H1 (cell line): ENCODE results near the gene RPP25L. TPM values are rescaled to one million over a fixed set of nuclear protein-coding genes. Genes with fewer than 3 reads are reported as not detected.

Experiments
- ATF2 ChIP-seq: IDR thresholded peaks from 2 replicates; pipeline ENCODE4 v1.6.1; 2012; ENCODE audit warnings: low read length, inconsistent platforms
- MAFK ChIP-seq: IDR thresholded peaks from 2 replicates; pipeline ENCODE4 v1.6.1; 2012; ENCODE audit warnings: low read depth, mild to moderate bottlenecking, improper control_type of control experiment, low read length
- RNF2 ChIP-seq: fragments of 200-900, 300-1000 bp; sonication (generic); IDR thresholded peaks from 2 replicates; pipeline ENCODE4 v1.7.1; 2016; ENCODE audit warnings: borderline replicate concordance, low read depth, mild to moderate bottlenecking, antibody characterized with exemption, low read length; ENCODE audit not compliant: poor library complexity, severe bottlenecking; ENCODE audit errors: missing control alignments
- SIN3A ChIP-seq, 2 experiments: IDR thresholded peaks in 1 of 2; conservative IDR thresholded peaks in 1 of 2; 2 replicates each; pipeline ENCODE4 v1.6.1; 2011 to 2012; ENCODE audit warnings: low read length in 2 of 2, improper control_type of control experiment in 1 of 2, low read depth in 1 of 2, mild to moderate bottlenecking in 1 of 2
- TAF1 ChIP-seq: IDR thresholded peaks from 2 replicates; pipeline ENCODE4 v1.6.1; 2011; ENCODE audit warnings: mild to moderate bottlenecking, low read depth, low read length
- polyA plus RNA-seq, 7 experiments: library from polyadenylated mRNA; depleted of rRNA in 3 of 7; stranded (reverse) in 5 of 7; unstranded in 2 of 7; fragments of >200 nt in 5 of 7; fragments of 200-250 nt in 2 of 7; gene quantifications; 1 replicate in 5 of 7; 2 replicates in 1 of 7; 4 replicates in 1 of 7; pipeline versions ENCODE4 v1.2.1 to v1.2.3, GENCODE V29; 2011 to 2013; ENCODE audit warnings: missing spikeins in 2 of 7, mixed read lengths in 2 of 7
- total RNA-seq: library from RNA; stranded (reverse); fragmentation: NEBNext Ultra II Directional; extraction: Animal tissue kit (Norgen Biotek cat#: 25700); gene quantifications from 2 replicates; pipeline ENCODE4 v1.2.1, GENCODE V29; 2021

The RPP25L gene
- total and polyA plus RNA-seq, 2 of the 8 experiments (the other 6 are each of a cell fraction or from before 2014, with no cell fraction given), result 21.6 to 75.0 TPM

- TF ChIP-seq RNF2, result no peak
- TF ChIP-seq MAFK, result no peak
- TF ChIP-seq ATF2, result no peak
- no peak for TF ChIP-seq SIN3A (conservative IDR thresholded peaks at IDR 0.05 in 1 of 2, IDR thresholded peaks at IDR 0.05 in 1 of 2; ENCODE audit: low read depth in 1 of 2, low read length in 2 of 2)
- TF ChIP-seq TAF1, result no peak
Measured at GRCh38 chr9:34582787-34583186, 29.1 kb downstream of the RPP25L start (continued).
